ENCODE results near the gene ACAD8.
"Not testable (repeated sequence)": the region's sequence is repeated elsewhere in the genome, so short reads cannot be mapped to it uniquely, and the experiment has no call there.

ACAD8 gene

DNA sequence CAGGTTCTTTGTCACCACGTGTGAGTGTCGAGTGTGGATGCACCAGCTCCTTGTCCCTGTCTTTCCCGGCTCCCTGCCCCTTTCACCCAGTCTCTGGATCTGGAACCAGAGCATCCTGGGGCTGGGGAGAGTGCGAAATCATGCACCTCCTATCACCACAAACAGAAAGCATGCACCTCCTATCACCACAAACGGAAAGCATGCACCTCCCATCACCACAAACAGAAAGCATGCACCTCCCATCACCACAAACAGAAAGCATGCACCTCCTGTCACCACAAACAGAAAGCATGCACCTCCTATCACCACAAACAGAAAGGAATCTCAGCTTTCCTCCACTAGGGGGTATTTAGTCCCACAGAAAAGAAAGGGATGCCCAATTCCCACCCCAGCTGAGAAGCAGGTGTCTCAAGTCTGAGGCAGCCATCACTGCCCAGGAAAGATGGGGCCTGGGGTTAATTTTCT is 16.9 kb downstream of the ACAD8 start:
- Mint-ChIP-seq H3K9me3 (no peaks in the 10 kb centered on the region), H3K27me3 (peaks cover 6% of the 10 kb centered on the region), H3K27ac (peak overlapping the region; percentile 42), H3K4me3 (peak overlapping the region; percentile 24), H3K36me3 (ENCODE audit: low read depth) (no peaks in the 10 kb centered on the region), H3K4me1 (ENCODE audit: low read depth) (peaks cover 36% of the 10 kb centered on the region)

DNA sequence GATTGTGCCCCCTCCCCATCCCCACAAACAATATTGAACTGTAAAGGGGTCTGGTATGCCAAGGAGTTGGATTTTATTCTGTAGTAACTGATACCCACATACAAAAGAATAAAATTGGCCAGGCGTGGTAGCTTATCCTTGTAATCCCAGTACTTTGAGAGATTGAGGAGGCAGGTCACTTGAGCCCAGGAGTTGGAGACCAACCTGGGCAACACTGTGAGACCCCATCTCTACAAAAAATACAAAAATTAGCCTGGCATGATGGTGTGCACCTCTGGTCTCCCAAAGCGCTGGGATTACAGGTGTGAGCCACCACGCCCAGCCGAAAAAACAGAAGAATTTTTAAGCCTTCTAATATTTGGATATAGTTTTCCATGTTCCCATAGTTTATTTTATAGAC is 18.6 kb downstream of the ACAD8 start:
- Mint-ChIP-seq H3K36me3 (ENCODE audit: low read depth) (no peaks in the 10 kb centered on the region), H3K4me1 (ENCODE audit: low read depth) (peaks cover 41% of the 10 kb centered on the region), H3K9me3 (no peaks in the 10 kb centered on the region), H3K27me3 (peaks cover 10% of the 10 kb centered on the region), H3K27ac (no peak overlapping the region), H3K4me3 (no peak overlapping the region)

DNA sequence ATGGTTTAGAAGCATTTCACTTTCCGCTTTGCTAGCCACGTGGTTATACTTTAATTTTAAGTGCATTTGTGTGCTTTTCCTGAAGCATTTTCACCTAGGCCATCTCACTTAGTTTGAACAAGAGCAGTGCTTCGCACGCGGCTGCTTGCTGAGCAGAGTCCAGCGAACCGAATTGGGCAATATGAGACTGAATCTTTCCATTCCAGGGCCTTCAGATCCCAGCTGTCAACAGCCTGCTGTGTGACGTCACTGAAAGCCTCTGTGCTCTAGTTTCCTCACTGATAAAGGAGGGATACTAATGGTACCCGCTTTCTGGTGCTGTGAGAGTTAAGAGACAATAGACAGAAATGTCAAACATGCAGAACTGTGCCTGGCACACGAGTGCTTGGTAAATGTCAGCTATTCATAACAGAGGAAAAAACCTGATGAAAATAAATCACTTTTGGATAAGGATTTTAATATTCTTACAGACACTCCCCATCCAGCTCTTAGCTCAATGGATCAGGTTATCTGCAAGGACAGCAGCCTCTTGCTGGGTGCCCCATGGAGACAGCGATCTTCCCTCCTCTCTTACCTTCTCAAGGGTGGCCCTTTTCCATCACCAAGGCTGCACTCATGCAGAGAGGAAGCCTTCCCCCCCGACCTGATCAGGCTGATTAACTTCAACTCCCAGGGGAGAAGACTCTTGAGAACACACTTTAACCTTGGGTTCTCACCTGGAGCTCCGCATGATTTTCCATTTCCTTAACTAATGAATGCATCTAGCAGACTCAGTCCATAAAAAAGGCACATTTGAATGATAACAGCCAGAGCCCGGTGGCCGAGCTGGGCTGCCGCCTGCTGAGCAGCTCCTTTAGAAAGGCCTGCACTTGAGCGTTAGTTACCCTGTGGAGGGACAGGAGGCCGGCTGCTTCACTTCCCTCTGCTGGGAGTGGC is 19.3 kb downstream of the ACAD8 start:
- Mint-ChIP-seq H3K4me1 (ENCODE audit: low read depth) (peaks cover 45% of the 10 kb centered on the region), H3K4me3 (no peak overlapping the region), H3K36me3 (ENCODE audit: low read depth) (no peaks in the 10 kb centered on the region), H3K27ac (no peak overlapping the region), H3K27me3 (peaks cover 15% of the 10 kb centered on the region), H3K9me3 (no peaks in the 10 kb centered on the region)

DNA sequence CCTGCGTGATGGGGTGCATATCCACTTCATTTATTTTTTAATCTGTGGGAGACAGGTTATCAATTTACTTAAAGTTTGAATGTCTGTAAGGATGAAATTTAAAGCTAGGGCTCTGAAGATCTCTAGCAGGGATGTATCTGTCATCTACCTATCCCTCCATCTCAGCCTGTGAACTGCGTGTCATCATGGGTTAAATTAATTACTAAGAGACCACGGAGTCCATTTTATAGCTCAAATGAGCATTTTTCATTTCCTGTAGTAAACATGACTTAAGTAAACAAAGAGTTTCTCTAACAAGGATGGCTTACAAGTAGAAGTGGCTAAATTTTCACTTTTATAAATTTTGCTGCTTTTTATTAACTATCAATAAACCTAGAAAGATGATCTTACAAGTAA is 19.9 kb downstream of the ACAD8 start:
- no peaks in the 10 kb centered on the region for H3K9me3 Mint-ChIP-seq
- no peak overlapping the region for H3K27ac Mint-ChIP-seq
- H3K36me3 Mint-ChIP-seq (ENCODE audit: low read depth), result no peaks in the 10 kb centered on the region
- H3K27me3 Mint-ChIP-seq, result peaks cover 16% of the 10 kb centered on the region
- H3K4me1 Mint-ChIP-seq (ENCODE audit: low read depth), result peaks cover 45% of the 10 kb centered on the region
- H3K4me3 Mint-ChIP-seq, result no peak overlapping the region

DNA sequence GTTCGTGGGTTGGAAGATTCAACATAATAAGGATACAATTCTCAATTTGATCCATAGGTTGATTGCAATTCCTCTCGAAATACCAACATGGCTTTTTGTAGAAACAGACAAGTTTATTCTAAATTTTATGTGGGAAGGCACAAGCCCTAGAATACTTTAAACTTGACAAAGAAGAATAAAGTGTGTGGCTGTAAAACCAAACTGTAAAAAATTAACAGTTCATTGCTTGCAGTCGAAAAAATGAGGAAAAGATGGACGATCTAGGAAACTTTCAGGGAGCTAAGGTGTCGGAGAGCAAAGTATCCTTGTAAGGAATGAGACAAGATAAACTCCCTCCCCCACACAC is 21.8 kb downstream of the ACAD8 start:
- Mint-ChIP-seq H3K4me3 (peak overlapping the region; percentile 90), H3K4me1 (ENCODE audit: low read depth) (peaks cover 47% of the 10 kb centered on the region), H3K27me3 (peaks cover 31% of the 10 kb centered on the region), H3K9me3 (no peaks in the 10 kb centered on the region), H3K27ac (peak overlapping the region; percentile 92), H3K36me3 (ENCODE audit: low read depth) (peaks cover 7% of the 10 kb centered on the region)

DNA sequence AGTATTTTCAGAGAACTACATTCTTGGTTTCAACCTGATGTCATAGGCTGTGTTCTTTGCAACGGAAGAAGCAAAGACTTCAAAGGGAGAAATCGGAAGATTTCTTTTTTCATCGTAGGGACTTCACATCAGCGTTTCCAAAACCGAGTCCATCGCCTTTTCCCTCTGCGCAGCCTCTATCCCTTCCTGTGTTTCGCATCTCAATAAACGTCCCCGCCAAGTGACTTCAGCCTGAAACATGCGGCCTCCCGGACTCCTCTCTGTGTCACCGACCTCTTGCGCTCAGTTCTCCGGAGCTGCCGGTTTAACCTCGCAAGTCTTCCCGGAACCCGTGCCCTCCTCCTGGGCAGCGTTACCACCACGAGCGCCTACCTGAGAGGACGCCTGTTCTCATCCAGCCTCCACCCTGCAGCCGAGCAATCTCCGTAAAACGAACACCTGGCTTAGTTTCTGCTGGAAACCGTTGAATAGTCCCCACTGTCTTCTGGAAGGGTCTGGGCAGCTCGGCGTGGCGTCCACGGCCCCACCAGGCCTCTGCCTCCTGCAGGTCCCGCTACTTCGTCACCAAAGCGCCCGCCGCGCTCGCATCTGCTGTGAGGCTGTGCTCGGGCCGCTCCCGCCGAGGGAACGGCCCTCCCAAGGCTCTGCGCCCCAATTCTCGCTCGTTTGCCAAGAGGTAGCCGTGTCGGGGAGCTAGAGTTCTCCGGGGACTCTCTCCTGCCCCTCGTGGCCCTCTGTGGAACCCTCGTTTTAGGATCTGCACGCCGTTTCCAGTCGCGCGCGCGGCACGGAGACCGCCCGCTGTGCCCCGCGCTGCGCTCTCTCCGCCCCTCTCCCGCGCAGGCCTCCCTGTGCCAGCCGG is 22.4 kb downstream of the ACAD8 start, which contains the start of gene GLB1L3:
Gene GLB1L3 (plus strand): TSS at position 846 of the 862 bp plus-strand sequence. CDS start 362 bp downstream, outside the sequence.
- peaks cover 41% of the 10 kb centered on the region for H3K4me1 Mint-ChIP-seq (ENCODE audit: low read depth)
- H3K4me3 Mint-ChIP-seq, result peak within 1 kb of the TSS; percentile 90
- peaks cover 31% of the 10 kb centered on the region for H3K27me3 Mint-ChIP-seq
- H3K36me3 Mint-ChIP-seq (ENCODE audit: low read depth), result peaks cover 7% of the 10 kb centered on the region
- H3K27ac Mint-ChIP-seq, result peak within 1 kb of the TSS; percentile 92
- no peaks in the 10 kb centered on the region for H3K9me3 Mint-ChIP-seq

DNA sequence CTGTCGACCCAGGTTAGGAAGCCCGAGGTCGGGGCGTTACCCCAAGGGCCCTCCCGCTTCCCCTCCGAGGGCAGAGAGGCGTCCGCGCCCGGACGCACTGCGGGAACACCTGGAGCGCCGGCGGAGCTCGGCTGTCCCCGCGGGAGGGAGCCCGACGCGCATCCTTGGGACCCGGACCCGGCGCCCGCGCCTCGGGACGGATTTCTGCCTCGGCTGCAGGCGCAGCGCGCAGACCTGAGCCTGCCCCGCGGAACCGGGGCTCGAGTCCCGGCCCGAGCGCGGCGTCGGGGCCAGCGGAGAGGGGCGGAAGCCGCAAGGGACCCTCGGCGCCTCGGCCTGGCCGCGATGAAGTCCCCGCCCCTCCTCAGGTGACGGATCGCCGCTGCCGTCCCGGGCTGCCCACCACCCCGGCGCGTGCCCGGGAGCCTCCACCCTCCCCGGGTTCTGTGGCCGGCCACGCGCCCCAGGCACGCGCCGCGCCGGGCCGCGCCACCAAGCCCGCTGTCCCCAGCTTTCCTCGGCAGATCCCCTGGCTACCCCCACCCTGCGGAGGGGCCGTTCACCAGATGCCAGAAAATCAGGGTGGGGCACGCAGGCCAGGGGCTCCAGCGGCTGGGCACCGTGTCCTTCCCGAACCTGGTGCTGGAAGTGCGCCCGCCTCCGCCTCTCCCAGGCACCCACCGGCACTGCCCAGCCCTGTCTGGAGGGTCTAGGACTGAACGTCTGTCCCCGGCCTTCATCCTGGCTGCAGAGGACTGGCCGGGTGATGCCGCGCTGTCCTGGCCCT is 23.2 kb downstream of the ACAD8 start:
- H3K9me3 Mint-ChIP-seq, result no peaks in the 10 kb centered on the region
- H3K4me1 Mint-ChIP-seq (ENCODE audit: low read depth), result peaks cover 37% of the 10 kb centered on the region
- H3K27me3 Mint-ChIP-seq, result peaks cover 31% of the 10 kb centered on the region
- peak overlapping the region; percentile 90 for H3K4me3 Mint-ChIP-seq
- H3K36me3 Mint-ChIP-seq (ENCODE audit: low read depth), result peaks cover 7% of the 10 kb centered on the region
- H3K27ac Mint-ChIP-seq, result peak overlapping the region; percentile 92

DNA sequence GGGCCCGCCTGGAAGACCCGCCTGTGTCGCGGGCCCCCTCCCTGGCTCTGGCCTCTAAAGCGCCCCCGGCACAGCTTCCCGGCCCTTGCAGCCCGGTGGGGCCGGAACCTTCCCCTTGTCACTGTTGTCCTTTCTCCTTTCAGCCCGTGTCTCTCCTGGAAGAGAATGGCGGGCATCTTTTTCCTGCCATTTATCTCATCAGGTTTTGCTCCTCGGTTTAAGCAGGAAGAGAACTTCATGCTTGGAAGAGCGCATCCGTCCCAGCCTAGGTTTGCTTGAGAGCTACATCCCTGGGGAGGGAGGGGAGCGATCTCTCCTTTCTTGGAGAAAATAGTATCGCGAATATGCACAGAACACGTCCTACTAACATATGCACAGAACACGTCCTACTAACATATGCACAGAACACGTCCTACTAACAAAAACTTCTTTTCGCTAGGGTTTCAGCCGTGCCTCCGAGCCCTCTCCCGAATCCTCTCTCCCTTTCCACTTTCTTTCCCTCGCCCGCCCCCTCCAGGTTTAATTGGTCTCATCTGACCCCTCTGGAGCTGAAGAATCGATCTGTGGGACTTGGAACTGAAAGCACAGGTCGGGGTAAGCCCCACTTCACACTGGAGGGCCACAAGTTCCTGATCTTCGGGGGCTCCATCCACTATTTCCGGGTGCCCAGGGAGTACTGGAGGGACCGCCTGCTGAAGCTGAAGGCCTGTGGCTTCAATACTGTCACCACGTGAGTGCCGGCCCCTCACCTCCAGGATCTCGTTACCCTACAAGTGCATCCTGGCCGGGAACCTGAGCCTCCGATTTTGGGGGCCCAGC is 24.0 kb downstream of the ACAD8 start:
- Mint-ChIP-seq H3K36me3 (ENCODE audit: low read depth) (peaks cover 7% of the 10 kb centered on the region), H3K4me3 (peak overlapping the region; percentile 84), H3K4me1 (ENCODE audit: low read depth) (peaks cover 37% of the 10 kb centered on the region), H3K27me3 (peaks cover 31% of the 10 kb centered on the region), H3K9me3 (no peaks in the 10 kb centered on the region), H3K27ac (peak overlapping the region; percentile 58)

DNA sequence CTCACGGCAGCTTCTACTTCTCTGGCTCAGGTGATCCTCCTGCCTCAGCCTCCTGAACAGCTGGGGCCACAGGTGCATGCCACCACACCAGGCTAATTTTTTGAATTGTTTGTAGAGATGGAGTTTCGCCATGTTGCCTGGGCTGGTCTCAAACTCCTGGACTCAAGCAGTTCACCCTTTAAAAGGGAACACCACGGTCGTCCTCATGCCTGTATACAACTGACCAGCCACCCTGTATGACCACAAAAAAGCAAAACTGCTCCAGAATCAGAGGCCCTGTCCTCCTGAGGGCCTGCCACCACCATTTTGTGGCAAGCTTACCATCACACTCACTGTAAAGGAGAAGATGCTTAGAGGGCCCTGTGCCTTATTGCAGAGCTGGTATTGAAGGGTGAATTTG is 25.0 kb downstream of the ACAD8 start:
- peaks cover 30% of the 10 kb centered on the region for H3K4me1 Mint-ChIP-seq (ENCODE audit: low read depth)
- no peak overlapping the region for H3K27ac Mint-ChIP-seq
- no peaks in the 10 kb centered on the region for H3K9me3 Mint-ChIP-seq
- peaks cover 7% of the 10 kb centered on the region for H3K36me3 Mint-ChIP-seq (ENCODE audit: low read depth)
- H3K27me3 Mint-ChIP-seq, result peaks cover 31% of the 10 kb centered on the region
- no peak overlapping the region for H3K4me3 Mint-ChIP-seq

DNA sequence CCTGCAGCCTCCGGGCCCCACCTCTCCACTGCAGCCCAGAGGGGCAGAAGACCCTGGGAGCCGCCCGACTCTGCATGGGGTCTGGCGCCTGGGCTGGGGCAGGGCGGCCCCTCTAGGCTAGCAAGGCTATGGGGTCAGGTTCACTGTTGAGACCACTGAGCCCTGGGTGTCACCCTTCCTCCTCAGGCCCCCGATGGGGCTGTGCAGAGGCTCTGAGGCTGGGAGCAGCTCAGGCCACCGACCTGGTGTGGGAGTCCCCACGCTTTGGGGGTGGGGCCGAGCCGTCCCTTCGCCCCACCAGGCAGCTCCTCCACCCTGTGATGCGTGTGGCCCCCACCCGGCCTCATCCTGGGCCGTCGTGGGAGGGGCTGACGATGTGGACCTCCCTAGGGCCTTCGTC is 28.3 kb downstream of the ACAD8 start:
- not testable (repeated sequence) for H3K27ac Mint-ChIP-seq; H3K36me3 Mint-ChIP-seq (ENCODE audit: low read depth); H3K4me1 Mint-ChIP-seq (ENCODE audit: low read depth); H3K9me3 Mint-ChIP-seq; H3K4me3 Mint-ChIP-seq
- peaks cover 21% of the 10 kb centered on the region for H3K27me3 Mint-ChIP-seq

DNA sequence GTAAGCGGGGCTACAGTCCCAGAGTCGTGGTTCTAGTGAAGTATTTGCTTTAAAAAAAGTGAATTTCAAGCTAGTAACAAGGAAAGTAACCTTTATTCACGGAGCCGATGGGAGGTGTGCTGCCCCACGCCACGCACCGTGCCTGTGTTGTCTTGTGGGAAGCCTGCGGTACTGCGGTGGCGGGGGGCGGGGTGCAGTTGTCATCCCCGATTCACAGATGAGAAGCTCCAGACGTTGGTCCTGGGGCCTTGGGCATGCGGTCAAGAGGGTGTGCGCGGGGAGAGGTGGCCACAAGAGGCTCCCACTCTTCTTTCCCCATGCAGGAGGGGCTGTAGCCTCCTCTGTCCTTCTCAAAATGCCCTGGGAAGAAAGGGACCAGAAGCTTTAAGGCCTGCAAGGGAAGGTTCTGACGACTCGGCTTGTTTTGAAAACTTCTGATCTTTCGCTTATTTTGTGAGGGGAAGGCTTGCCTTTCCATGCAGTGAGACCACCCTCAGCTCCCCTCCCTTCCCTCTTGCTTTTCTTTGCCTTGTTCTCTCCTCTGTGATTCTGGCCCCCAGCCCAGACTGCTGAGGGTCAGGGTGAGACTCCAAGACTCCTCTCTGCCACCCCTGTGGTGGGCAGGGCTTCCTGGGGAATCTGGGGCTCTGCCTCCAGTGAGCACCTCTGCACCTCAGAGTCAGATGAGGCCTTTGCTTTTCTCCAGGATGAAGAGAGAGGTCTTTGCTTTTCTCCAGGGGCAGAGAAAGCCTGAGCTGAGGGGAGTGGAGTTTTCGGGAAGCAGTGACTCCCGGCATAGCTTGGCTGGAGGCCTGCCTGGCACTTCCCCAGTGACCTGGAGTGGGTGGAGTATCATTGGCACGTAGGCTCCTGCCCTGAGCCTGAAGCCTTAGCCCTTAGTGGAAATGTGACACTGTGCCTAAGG is 29.0 kb downstream of the ACAD8 start:
- Mint-ChIP-seq H3K9me3 (no peaks in the 10 kb centered on the region), H3K27me3 (peaks cover 18% of the 10 kb centered on the region), H3K4me1 (ENCODE audit: low read depth) (peaks cover 4% of the 10 kb centered on the region), H3K36me3 (ENCODE audit: low read depth) (peaks cover 7% of the 10 kb centered on the region), H3K27ac (no peak overlapping the region), H3K4me3 (no peak overlapping the region)

DNA sequence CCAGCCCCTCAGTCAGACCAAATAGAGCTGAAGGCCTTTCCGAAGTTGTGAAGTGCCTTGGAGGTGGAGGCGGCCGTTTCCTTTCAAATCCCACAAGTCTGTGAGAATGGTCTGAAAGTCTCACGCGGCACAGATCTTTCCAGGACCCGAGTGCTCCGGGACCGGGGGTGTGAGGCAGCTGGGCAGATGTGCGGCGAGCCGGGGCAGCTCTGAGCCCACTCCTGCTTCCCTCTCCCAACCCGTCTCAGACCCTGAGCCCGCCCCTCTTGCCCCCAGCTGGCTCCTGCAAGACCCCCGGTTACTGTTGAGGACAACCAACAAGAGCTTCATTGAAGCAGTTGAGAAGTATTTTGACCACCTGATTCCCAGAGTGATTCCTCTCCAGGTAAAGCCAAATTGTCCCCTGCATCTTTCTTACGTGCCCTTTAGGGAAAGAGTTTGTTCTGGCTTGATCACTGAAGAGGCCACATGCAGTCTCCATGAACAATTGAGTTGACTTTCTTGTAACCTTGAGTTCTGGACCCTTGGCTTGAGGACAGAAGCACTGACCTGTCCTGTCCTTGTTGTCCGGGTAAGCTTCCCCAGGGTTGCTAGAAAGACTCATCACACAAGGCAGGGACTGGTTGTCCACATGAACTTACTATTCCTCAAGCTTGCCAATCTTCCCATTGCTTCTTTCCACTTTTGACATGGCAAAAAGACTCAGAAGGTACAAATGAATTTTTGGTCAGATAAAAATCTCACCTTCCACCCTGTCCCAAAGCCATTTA is 30.3 kb downstream of the ACAD8 start:
- Mint-ChIP-seq H3K27me3 (peaks cover 12% of the 10 kb centered on the region), H3K9me3 (no peaks in the 10 kb centered on the region), H3K4me3 (no peak overlapping the region), H3K36me3 (ENCODE audit: low read depth) (peaks cover 4% of the 10 kb centered on the region), H3K27ac (no peak overlapping the region), H3K4me1 (ENCODE audit: low read depth) (peaks cover 4% of the 10 kb centered on the region)

Data from stimulated activated naive CD8-positive, alpha-beta T cell treated with anti-CD3 and anti-CD28 coated beads, Interleukin-15, Interleukin-2, amounts not matched to agents 100 ng/mL and 50 ng/mL, for 24 hours (primary cell).